Liver (tissue), 9 donors: Measurements from ENCODE around the gene UPF1. TPM values are rescaled to one million over a fixed set of nuclear protein-coding genes. Genes with fewer than 3 reads are reported as not detected.

Source experiments
- DNase-seq: peaks from one replicate; pipeline ENCODE4 v3.0.0-alpha.2; 2017; ENCODE audit warnings: low spot score
- H3K27ac ChIP-seq, 2 donors: one replicate each; pipeline ENCODE4 v1.7.0; 2013; ENCODE audit warnings: inconsistent platforms in 2 of 2, low read length in 2 of 2, control low read depth in 1 of 2, low read depth in 1 of 2, mild to moderate bottlenecking in 1 of 2
- H3K27me3 ChIP-seq, 4 donors: one replicate each; pipeline versions ENCODE4 v1.6.1 to v1.7.0; 2013; ENCODE audit warnings: low read length in 3 of 4, inconsistent platforms in 1 of 4, mild to moderate bottlenecking in 1 of 4, moderate library complexity in 1 of 4; ENCODE audit not compliant: control insufficient read depth in 4 of 4, insufficient read depth in 4 of 4
- H3K36me3 ChIP-seq, 4 donors: one replicate each; pipeline versions ENCODE4 v1.6.1 to v1.7.0; 2013; ENCODE audit warnings: low read length in 3 of 4, mild to moderate bottlenecking in 3 of 4, low read depth in 1 of 4, moderate library complexity in 1 of 4; ENCODE audit not compliant: control insufficient read depth in 4 of 4, insufficient read depth in 3 of 4
- H3K4me1 ChIP-seq, 4 donors: one replicate each; pipeline versions ENCODE4 v1.6.1 to v1.7.0; 2013; ENCODE audit warnings: low read length in 3 of 4, mild to moderate bottlenecking in 3 of 4, moderate library complexity in 1 of 4; ENCODE audit not compliant: control insufficient read depth in 4 of 4, insufficient read depth in 4 of 4
- H3K4me3 ChIP-seq, 3 donors: one replicate each; pipeline versions ENCODE4 v1.6.1 to v1.7.0; 2013; ENCODE audit warnings: low read length in 3 of 3, control low read depth in 1 of 3, low read depth in 1 of 3, mild to moderate bottlenecking in 1 of 3
- H3K9ac ChIP-seq, 2 donors: one replicate each; pipeline ENCODE4 v1.7.0; 2013; ENCODE audit warnings: low read length in 2 of 2, mild to moderate bottlenecking in 2 of 2, moderate library complexity in 2 of 2, control low read depth in 1 of 2, low read depth in 1 of 2
- H3K9me3 ChIP-seq, 4 donors: one replicate each; pipeline versions ENCODE4 v1.6.1 to v1.7.0; 2013; ENCODE audit warnings: low read length in 3 of 4; ENCODE audit not compliant: control insufficient read depth in 4 of 4
- ATF3 ChIP-seq: IDR thresholded peaks from 2 replicates; pipeline ENCODE4 v1.6.1; 2016; ENCODE audit warnings: antibody characterized with exemption
- CTCF ChIP-seq: fragments of 150-350 bp; IDR thresholded peaks from 2 replicates; pipeline ENCODE4 v1.5.1; 2017; ENCODE audit warnings: improper control_type of control experiment, low read depth, low read length; ENCODE audit not compliant: missing input control
- EGR1 ChIP-seq, 2 donors: IDR thresholded peaks; 2 replicates each; pipeline ENCODE4 v1.6.1; 2016 to 2018; ENCODE audit warnings: antibody characterized with exemption in 2 of 2, low read depth in 2 of 2
- HNF4G ChIP-seq: IDR thresholded peaks from 2 replicates; pipeline ENCODE4 v1.6.1; 2016; ENCODE audit warnings: antibody characterized with exemption
- JUND ChIP-seq, 2 donors: IDR thresholded peaks; 2 replicates each; pipeline ENCODE4 v1.6.1; 2016; ENCODE audit warnings: antibody characterized with exemption in 2 of 2
- NR2F2 ChIP-seq: IDR thresholded peaks from 2 replicates; pipeline ENCODE4 v1.6.1; 2016; ENCODE audit warnings: antibody characterized with exemption
- REST ChIP-seq: IDR thresholded peaks from 2 replicates; pipeline ENCODE4 v1.6.1; 2016; ENCODE audit warnings: antibody characterized with exemption, mild to moderate bottlenecking
- SP1 ChIP-seq: IDR thresholded peaks from 2 replicates; pipeline ENCODE4 v1.6.1; 2018; ENCODE audit warnings: antibody characterized with exemption, mild to moderate bottlenecking
- TAF1 ChIP-seq: conservative IDR thresholded peaks from 2 replicates; pipeline ENCODE4 v1.6.1; 2016; ENCODE audit warnings: antibody characterized with exemption, mild to moderate bottlenecking
- YY1 ChIP-seq: IDR thresholded peaks from 2 replicates; pipeline ENCODE4 v1.6.1; 2016; ENCODE audit warnings: antibody characterized with exemption, mild to moderate bottlenecking
- ZBTB33 ChIP-seq: IDR thresholded peaks from 2 replicates; pipeline ENCODE4 v1.6.1; 2016; ENCODE audit warnings: antibody characterized with exemption
- WGBS: extraction: QIAGEN DNeasy Blood & Tissue Kit; methylation state at CpG from one replicate; pipeline ENCODE4 v1.1.7; 2013; 5-methylcytosine and 5-hydroxymethylcytosine counted together
- polyA plus RNA-seq, 2 donors: library from polyadenylated mRNA; stranded (reverse) in 1 of 2; unstranded in 1 of 2; fragments of 200-250 nt in 1 of 2; fragments of >200 nt in 1 of 2; fragmentation: Nextera tagmentation in 1 of 2; extraction: Ambion mirVana in 1 of 2; gene quantifications; one replicate each; pipeline versions ENCODE4 v1.2.1 to v1.2.3, GENCODE V29; 2013 to 2015
- total RNA-seq, 2 donors: library from RNA; depleted of rRNA; stranded (reverse); fragments of >200 nt; gene quantifications; one replicate each; pipeline ENCODE4 v1.2.3, GENCODE V29; 2014
- donor health status: healthy.
- donor health status: healthy.
- donor health status: healthy.
- donor health status: healthy.
- donor health status: healthy.

The UPF1 gene
- total and polyA plus RNA-seq, 4 donors = 5.7 to 51.0 (median 35.2) TPM

GRCh38 chr19:18842166-18842565 lies 10.4 kb downstream of the UPF1 start:
- no peak for DNase-seq
- peaks cover 0 to 6% (median 0%) of the 10 kb centered on the region in 4 donors for H3K36me3 ChIP-seq
- WGBS = 73% methylated on average over 7 of the region's 7 CpGs
- no peak overlapping the region for H3K27ac ChIP-seq
- H3K4me1 ChIP-seq = peaks cover 14 to 56% (median 41%) of the 10 kb centered on the region in 4 donors
- no peak overlapping the region for H3K9ac ChIP-seq
- no peaks in the 10 kb centered on the region for H3K27me3 ChIP-seq
- no peak overlapping the region for H3K4me3 ChIP-seq
- TF ChIP-seq HNF4G = no peak
- H3K9me3 ChIP-seq = no peaks in the 10 kb centered on the region

- H3K4me1 ChIP-seq = peaks cover 14 to 50% (median 38%) of the 10 kb centered on the region in 4 donors
- WGBS = 79% methylated on average over 7 of the region's 7 CpGs
Measured at GRCh38 chr19:18843960-18844359, 12.2 kb downstream of the UPF1 start.

More at GRCh38 chr19:18843960-18844359, 12.2 kb downstream of the UPF1 start:
- H3K36me3 ChIP-seq = peaks cover 0 to 9% (median 5%) of the 10 kb centered on the region in 4 donors
- no peak for DNase-seq
- H3K4me3 ChIP-seq = no peak overlapping the region
- no peaks in the 10 kb centered on the region for H3K9me3 ChIP-seq
- no peak overlapping the region for H3K9ac ChIP-seq
- TF ChIP-seq TAF1 (no peak), REST (no peak), JUND (IDR thresholded peaks at IDR 0.05) (no peak), ATF3 (no peak), ZBTB33 (no peak), EGR1 (IDR thresholded peaks at IDR 0.05; ENCODE audit: low read depth in 2 of 2) (no peak), YY1 (no peak), CTCF (no peak), NR2F2 (no peak), HNF4G (no peak), SP1 (no peak)
- H3K27me3 ChIP-seq = no peaks in the 10 kb centered on the region
- H3K27ac ChIP-seq = no peak overlapping the region
